H4 (cell line): ENCODE results near the gene IBTK. TPM values are rescaled to one million over a fixed set of nuclear protein-coding genes. Genes with fewer than 3 reads are reported as not detected.
"Not testable (repeated sequence)": the region's sequence is repeated elsewhere in the genome, so short reads cannot be mapped to it uniquely, and the experiment has no call there.

Experiments
- DNase-seq: peaks from one replicate; pipeline ENCODE4 v3.0.0-alpha.2; 2015; ENCODE audit warnings: low spot score
- total RNA-seq: library from RNA; depleted of rRNA; stranded (reverse); fragments of >200 nt; shearing (Covaris generic); gene quantifications from 2 replicates; pipeline ENCODE4 v1.2.3, GENCODE V29; 2014

The IBTK gene
- total RNA-seq, 1 experiment from 2014 or later: 16.2 TPM

DNA sequence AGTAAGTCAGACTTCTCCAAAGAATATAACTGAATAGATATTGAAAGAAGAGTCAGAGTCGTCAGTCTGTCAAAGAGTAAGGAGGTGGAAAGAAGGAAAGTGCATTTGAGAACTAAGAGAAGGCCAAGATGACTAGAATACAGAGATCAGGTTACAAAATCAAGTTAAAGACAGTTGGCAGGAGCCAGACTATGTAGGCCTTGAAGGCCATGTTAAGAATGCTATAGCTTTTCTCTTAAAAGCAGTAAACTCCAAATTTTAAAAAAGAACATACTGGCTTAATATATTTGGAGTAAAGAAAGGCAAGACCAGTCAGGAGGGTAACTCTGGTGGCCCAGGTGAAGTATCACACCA lies 68.8 kb downstream of the IBTK start:
- DNase-seq: no peak

GRCh38 chr6:82178077-82178758 lies 69.3 kb downstream of the IBTK start:
- DNase-seq: peak; percentile 2

DNA sequence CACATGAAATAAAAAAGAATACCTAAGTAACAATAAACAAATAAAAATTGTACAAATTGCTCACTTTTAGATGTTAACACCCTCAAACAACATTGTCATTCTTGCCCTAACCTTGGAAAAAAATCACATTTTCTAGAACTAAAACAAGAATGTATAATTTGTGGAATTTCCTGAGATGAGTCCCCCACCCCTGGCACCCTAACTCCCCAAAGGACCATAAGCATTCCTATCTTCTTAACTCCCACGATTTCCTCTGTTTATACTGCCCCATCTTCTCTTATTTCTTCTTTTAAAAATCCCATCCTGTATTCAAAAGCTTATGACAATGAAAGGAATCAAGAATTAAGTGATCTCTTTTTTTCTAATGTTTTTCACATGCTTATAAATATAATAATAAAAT lies 70.9 kb downstream of the IBTK start:
- DNase-seq: no peak

DNA sequence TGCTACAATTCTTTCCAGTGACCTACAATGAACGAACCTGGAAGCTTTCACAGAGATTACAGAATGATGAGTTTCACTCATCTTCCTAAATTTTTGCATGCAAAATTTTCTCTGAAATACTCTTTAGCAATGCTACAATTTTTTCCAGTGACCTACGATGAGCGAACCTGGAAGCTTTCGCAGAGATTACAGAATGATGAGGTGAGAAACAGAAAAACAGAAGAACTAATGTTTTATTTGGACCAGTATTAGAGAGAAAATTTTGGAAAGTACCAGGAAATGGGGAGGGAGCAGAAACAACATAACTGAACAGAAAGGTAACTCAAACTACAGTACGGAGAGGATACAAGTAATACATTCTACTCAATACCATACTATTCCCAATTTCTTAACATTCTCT lies 75.0 kb downstream of the IBTK start:
- no peak for DNase-seq

GRCh38 chr6:82169138-82169876 lies 78.2 kb downstream of the IBTK start:
- no peak for DNase-seq

- no peak for DNase-seq
Observed at GRCh38 chr6:82166493-82166892, 81.1 kb downstream of the IBTK start.

DNA sequence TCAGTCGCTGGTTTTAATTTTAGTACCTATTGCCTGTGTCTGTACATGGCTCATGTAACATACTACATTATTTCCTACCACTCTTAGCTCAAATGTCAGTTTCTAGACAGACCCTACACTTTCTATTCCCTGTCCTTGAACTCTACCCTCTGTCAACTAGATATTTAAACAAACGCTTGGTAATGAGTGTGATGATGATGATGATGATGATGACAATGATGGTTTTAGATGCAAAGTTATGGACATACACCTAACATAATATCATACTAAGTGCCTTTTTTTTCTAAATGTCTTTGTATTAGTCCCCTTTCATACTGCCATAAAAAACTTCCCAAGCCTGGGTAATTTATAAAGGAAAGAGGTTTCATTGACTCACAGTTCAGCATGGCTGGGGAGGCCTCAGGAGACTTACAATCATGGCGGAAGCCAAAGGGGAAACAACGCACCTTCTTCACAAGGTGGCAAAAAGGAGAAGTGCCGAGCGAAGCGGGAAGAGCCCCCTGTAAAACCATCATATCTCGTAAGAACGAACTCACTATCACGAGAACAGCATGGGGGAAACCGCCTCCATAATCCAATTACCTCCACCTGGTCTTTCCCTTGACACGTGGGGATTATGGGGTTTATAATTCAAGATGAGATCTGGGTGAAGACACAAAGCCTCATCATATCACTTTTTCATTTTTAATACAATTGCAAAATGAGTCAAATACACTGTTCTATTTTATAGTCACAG lies 87.1 kb downstream of the IBTK start:
- no peak for DNase-seq

DNA sequence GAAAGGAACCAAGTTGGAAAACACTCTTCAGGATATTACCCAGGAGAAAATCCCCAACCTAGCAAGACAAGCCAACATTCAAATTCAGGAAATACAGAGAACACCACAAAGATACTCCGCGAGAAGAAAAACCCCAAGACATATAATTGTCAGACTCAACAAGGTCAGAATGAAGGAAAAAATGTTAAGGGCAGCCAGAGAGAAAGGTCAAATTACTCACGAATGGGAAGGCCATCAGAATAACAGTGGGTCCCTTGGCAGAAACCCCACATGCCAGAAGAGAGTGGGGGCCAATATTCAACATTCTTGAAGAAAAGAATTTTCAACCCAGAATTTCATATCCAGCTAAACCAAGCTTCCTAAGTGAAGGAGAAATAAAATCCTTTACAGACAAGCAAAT lies 94.8 kb downstream of the IBTK start:
- DNase-seq: not testable (repeated sequence)

DNA sequence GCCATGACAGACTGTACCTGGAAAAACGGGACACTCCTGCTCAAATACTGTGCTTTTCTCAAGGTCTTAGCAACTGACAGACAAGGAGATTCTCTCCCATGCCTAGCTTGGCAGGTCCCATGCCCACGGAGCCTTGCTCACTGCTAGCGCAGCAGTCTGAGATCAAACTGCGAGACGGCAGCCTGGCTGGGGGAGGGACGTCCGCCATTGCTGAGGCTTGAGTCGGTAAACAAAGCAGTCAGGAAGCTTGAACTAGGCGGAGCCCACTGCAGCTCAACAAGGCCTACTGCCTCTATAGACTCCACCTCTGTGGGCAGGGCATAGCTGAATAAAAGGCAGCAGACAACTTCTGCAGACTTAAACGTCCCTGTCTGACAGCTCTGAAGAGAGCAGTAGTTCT lies 96.4 kb downstream of the IBTK start:
- DNase-seq: not testable (repeated sequence)

DNA sequence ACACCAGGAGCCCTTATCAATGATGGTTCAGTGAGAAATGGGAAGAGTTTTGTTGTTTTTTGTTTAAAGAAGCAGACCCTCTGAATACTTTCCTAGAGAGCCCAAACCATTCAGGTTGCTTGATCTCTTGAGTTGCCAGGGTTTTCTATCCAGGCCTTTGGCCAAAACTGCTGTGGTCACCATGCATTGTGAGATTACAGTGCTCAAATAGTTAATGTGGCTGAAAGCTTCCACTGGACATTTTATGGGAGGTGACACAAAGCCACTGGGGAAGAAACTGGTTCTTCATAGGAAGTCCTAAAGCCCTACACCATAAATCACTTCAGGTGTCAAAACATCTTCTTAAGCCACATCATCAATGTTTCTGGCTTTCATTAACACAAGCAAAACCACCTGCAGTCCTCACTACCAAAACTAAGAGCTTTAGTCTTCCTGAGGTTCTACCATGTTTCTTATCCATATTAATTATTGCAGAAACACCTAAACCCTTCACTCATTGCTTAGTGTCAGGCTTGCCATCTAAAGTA lies 101.6 kb downstream of the IBTK start:
- DNase-seq: no peak

DNA sequence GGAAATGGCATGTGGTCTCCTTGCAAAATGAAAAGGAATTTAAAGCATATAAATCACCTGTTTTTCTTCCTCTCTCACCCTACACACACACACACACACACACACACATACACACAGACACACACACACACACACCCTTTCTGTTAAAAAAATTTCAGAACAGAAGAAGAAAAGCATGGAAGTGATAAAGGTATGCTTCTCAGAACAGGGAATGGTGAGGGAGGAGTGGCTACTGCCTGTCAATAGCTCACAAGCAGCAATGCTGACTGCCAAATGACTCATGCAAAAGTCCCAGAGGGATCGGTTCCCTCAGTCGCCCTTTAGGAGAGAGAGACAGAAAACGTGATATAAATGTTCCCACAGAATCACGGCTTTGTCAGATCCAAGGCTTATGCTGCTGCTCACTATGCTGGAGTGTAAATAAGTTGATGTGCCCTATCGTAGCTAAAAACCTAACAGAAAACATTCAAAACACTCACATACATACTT lies 102.6 kb downstream of the IBTK start:
- DNase-seq: peak; percentile 57

GRCh38 chr6:82144007-82144851 lies 103.3 kb downstream of the IBTK start:
- DNase-seq: peak; percentile 85

DNA sequence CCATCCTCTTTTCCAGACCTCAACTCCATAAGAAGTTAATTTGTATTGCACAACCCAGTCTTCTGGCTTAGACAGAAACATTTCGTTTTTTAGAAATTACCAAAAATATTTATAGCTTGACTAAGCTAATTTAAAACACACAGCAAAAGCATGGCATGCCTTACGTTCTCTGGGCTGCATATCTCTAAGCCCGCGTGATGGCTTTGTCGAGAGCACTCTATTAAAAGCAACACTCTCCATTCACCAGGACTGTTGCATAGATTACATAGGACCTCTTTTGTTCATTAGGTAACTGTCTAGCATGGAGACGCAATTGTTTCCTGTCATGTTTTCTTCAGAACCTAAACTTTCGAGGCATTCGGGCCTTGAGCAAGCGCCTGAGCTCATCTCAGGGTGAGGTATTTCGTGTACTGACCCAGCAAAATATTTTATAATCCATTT lies 104.5 kb downstream of the IBTK start:
- no peak for DNase-seq

DNA sequence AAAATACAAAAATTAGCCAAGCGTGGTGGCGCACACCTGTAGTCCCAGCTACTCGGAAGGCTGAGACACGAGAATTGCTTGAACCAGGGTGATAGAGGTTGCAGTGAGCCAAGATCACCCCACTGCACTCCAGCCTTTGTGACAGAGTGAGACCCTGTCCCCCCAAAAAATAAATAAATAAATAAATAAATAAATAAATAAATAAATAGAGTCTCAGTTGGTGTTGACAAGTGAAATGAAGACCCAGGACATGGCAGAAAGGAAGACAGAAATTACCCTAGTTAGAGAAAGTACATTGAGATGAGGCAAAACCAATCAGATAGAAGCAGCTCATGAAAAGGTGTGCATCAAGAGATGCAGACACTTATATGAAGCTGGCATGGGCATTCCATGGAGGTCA lies 105.0 kb downstream of the IBTK start:
- no peak for DNase-seq

GRCh38 chr6:82138075-82138791 lies 109.3 kb downstream of the IBTK start:
- no peak for DNase-seq

DNA sequence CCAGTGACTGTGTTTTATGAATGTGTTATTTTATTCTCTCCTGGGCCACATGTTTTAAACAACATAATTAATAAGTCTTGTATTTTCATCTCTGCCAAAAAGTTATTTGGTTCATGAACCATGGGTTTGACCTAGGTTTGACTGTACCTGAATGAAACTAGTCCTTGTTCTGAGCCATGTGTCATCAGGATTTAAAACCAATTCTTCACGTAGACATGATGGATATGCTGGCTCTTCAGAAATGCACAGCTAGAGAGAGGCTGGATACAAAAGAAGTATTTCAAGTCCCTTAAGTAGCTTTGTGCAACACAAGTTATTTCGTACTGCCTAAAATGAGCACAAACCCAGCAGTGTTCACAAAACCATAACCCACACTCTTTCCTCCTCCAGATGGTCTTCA lies 116.1 kb downstream of the IBTK start:
- DNase-seq: no peak

GRCh38 chr6:82129797-82130196 lies 117.7 kb downstream of the IBTK start:
- DNase-seq: no peak

DNA sequence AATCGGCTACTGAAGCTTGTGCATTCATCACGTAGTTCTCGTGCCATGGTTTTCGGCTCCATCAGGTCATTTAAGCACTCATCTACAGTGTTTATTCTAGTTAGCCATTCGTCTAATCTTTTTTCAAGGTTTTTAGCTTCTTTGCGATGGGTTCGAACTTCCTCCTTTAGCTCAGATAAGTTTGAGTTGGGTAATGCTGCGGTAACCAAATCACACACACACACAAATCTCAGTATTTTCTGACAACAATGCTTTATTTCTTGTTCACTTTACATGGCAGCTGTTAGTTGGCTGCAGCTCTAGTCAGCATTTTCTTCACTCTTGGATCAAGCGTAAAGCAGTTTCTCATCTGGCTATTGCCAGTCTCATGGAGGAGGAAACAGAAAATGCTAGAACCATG lies 118.6 kb downstream of the IBTK start:
- not testable (repeated sequence) for DNase-seq

DNA sequence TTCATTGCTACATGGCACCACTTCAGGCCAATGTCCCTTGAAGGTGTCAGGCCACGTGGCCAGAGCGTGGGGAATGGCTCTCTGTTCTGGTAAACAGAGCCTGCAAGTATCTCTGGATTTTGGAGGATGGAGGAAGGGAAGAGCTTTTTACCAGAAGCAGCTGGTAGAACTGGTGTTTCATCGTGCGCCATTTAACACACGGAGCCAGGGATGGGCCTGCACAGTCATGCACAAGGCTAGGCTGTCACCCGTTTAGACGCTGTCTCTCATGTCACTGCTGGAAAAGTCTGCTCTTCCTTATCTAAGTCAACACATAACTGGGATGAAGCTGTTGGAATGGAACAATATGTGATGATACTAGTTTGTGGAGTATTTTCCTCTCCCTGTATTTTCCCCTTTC lies 123.9 kb downstream of the IBTK start:
- DNase-seq: no peak
